Measurements from ENCODE around the gene TRIM2. TPM values are rescaled to one million over a fixed set of nuclear protein-coding genes. Genes with fewer than 3 reads are reported as not detected.

TRIM2 gene
- total and polyA plus RNA-seq, 2 experiments from 2014 or later = 22.0 to 61.5 TPM

DNA sequence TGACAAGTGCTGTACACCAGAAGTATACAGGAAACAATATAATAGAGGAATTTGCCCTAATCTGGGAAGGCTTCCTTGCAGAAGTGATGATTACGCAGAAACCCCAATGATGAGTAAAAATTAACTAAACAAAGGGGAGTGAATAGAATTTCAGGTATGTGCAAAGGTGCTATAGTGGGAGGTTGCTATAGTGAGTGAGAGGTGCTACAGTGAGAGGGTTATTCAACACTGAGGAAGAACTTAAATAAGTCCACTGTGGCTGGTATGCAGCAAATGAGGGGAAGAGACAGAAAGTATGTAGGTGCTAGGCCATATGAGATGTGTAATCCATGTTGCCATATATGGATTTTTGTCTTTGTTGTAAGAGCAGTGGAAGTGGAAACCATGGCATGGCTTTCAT lies 69.5 kb downstream of the TRIM2 start:
- no peak for DNase-seq (ENCODE audit: low spot score)
- H3K27me3 ChIP-seq (ENCODE audit: insufficient read depth) = no peaks in the 10 kb centered on the region
- H4K20me1 ChIP-seq (replicated peaks; ENCODE audit: insufficient read depth) = 0 out of 2 replicates have a peak, but pooled peaks cover 3% of the 10 kb centered on the region
- peaks cover 11% of the 10 kb centered on the region; the same call in 2 of the 3 replicates for H3K36me3 Mint-ChIP-seq (ENCODE audit: low read depth)
- no peaks in the 10 kb centered on the region for H3K9me2 ChIP-seq (ENCODE audit: insufficient read depth)
- H3K9me3 Mint-ChIP-seq = no peaks in the 10 kb centered on the region
- H3K79me2 ChIP-seq (replicated peaks; ENCODE audit: insufficient read depth) = peaks cover 28% of the 10 kb centered on the region
- H3F3A ChIP-seq (replicated peaks; ENCODE audit: low read depth) = no peaks in the 10 kb centered on the region; the same call in 1 of the 2 replicates
- H3K4me1 Mint-ChIP-seq = peaks cover 48% of the 10 kb centered on the region
- peaks cover 49% of the 10 kb centered on the region for H3K4me1 ChIP-seq (ENCODE audit: insufficient read depth)
- 0 out of 2 replicates have a peak overlapping the region, but pooled peaks have one; percentile 12 for H3K4me2 ChIP-seq
- H3K4me3 ChIP-seq = no peak overlapping the region
- no peak overlapping the region for H3K27ac ChIP-seq (ENCODE audit: low read depth)
- no peak for ATAC-seq
- no peak for TF ChIP-seq NANOG (IDR thresholded peaks at IDR 0.05; ENCODE audit: borderline replicate concordance)
- TF ChIP-seq, protein P1, sequence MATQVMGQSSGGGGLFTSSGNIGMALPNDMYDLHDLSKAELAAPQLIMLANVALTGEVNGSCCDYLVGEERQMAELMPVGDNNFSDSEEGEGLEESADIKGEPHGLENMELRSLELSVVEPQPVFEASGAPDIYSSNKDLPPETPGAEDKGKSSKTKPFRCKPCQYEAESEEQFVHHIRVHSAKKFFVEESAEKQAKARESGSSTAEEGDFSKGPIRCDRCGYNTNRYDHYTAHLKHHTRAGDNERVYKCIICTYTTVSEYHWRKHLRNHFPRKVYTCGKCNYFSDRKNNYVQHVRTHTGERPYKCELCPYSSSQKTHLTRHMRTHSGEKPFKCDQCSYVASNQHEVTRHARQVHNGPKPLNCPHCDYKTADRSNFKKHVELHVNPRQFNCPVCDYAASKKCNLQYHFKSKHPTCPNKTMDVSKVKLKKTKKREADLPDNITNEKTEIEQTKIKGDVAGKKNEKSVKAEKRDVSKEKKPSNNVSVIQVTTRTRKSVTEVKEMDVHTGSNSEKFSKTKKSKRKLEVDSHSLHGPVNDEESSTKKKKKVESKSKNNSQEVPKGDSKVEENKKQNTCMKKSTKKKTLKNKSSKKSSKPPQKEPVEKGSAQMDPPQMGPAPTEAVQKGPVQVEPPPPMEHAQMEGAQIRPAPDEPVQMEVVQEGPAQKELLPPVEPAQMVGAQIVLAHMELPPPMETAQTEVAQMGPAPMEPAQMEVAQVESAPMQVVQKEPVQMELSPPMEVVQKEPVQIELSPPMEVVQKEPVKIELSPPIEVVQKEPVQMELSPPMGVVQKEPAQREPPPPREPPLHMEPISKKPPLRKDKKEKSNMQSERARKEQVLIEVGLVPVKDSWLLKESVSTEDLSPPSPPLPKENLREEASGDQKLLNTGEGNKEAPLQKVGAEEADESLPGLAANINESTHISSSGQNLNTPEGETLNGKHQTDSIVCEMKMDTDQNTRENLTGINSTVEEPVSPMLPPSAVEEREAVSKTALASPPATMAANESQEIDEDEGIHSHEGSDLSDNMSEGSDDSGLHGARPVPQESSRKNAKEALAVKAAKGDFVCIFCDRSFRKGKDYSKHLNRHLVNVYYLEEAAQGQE (IDR thresholded peaks at IDR 0.05; ENCODE audit: unreplicated experiment) = no peak
- no peak for TF ChIP-seq EZH2 (IDR thresholded peaks at IDR 0.05; ENCODE audit: low read depth, unreplicated experiment)
- no peak for TF ChIP-seq CREB1 (CRISPR knock-in tag; IDR thresholded peaks at IDR 0.05; ENCODE audit: low read depth)
- TF ChIP-seq, protein P2, sequence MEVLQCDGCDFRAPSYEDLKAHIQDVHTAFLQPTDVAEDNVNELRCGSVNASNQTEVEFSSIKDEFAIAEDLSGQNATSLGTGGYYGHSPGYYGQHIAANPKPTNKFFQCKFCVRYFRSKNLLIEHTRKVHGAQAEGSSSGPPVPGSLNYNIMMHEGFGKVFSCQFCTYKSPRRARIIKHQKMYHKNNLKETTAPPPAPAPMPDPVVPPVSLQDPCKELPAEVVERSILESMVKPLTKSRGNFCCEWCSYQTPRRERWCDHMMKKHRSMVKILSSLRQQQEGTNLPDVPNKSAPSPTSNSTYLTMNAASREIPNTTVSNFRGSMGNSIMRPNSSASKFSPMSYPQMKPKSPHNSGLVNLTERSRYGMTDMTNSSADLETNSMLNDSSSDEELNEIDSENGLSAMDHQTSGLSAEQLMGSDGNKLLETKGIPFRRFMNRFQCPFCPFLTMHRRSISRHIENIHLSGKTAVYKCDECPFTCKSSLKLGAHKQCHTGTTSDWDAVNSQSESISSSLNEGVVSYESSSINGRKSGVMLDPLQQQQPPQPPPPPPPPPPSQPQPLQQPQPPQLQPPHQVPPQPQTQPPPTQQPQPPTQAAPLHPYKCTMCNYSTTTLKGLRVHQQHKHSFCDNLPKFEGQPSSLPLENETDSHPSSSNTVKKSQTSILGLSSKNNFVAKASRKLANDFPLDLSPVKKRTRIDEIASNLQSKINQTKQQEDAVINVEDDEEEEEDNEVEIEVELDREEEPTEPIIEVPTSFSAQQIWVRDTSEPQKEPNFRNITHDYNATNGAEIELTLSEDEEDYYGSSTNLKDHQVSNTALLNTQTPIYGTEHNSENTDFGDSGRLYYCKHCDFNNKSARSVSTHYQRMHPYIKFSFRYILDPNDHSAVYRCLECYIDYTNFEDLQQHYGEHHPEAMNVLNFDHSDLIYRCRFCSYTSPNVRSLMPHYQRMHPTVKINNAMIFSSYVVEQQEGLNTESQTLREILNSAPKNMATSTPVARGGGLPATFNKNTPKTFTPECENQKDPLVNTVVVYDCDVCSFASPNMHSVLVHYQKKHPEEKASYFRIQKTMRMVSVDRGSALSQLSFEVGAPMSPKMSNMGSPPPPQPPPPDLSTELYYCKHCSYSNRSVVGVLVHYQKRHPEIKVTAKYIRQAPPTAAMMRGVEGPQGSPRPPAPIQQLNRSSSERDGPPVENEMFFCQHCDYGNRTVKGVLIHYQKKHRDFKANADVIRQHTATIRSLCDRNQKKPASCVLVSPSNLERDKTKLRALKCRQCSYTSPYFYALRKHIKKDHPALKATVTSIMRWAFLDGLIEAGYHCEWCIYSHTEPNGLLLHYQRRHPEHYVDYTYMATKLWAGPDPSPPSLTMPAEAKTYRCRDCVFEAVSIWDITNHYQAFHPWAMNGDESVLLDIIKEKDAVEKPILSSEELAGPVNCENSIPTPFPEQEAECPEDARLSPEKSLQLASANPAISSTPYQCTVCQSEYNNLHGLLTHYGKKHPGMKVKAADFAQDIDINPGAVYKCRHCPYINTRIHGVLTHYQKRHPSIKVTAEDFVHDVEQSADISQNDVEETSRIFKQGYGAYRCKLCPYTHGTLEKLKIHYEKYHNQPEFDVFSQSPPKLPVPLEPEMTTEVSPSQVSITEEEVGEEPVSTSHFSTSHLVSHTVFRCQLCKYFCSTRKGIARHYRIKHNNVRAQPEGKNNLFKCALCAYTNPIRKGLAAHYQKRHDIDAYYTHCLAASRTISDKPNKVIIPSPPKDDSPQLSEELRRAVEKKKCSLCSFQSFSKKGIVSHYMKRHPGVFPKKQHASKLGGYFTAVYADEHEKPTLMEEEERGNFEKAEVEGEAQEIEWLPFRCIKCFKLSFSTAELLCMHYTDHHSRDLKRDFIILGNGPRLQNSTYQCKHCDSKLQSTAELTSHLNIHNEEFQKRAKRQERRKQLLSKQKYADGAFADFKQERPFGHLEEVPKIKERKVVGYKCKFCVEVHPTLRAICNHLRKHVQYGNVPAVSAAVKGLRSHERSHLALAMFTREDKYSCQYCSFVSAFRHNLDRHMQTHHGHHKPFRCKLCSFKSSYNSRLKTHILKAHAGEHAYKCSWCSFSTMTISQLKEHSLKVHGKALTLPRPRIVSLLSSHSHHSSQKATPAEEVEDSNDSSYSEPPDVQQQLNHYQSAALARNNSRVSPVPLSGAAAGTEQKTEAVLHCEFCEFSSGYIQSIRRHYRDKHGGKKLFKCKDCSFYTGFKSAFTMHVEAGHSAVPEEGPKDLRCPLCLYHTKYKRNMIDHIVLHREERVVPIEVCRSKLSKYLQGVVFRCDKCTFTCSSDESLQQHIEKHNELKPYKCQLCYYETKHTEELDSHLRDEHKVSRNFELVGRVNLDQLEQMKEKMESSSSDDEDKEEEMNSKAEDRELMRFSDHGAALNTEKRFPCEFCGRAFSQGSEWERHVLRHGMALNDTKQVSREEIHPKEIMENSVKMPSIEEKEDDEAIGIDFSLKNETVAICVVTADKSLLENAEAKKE (CRISPR knock-in tag; IDR thresholded peaks at IDR 0.05) = no peak
- no peak for TF ChIP-seq CTCF (conservative IDR thresholded peaks at IDR 0.05; ENCODE audit: low read depth in 2 of 2)
- TF ChIP-seq, protein P3, sequence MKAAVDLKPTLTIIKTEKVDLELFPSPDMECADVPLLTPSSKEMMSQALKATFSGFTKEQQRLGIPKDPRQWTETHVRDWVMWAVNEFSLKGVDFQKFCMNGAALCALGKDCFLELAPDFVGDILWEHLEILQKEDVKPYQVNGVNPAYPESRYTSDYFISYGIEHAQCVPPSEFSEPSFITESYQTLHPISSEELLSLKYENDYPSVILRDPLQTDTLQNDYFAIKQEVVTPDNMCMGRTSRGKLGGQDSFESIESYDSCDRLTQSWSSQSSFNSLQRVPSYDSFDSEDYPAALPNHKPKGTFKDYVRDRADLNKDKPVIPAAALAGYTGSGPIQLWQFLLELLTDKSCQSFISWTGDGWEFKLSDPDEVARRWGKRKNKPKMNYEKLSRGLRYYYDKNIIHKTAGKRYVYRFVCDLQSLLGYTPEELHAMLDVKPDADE (IDR thresholded peaks at IDR 0.05) = no peak
- no peak for TF ChIP-seq POLR2AphosphoS5 (IDR thresholded peaks at IDR 0.05; ENCODE audit: low read depth)
- no peak for TF ChIP-seq JUNB (IDR thresholded peaks at IDR 0.05; ENCODE audit: unreplicated experiment)
- TF ChIP-seq STAT1 (IDR thresholded peaks at IDR 0.05; ENCODE audit: unreplicated experiment) = no peak
- no peak for TF ChIP-seq ZNF331 (CRISPR knock-in tag; IDR thresholded peaks at IDR 0.05; ENCODE audit: low read depth)
- no peak for TF ChIP-seq ZNF114 (CRISPR knock-in tag; IDR thresholded peaks at IDR 0.05)
- TF ChIP-seq EZH2phosphoT487 (IDR thresholded peaks at IDR 0.05; ENCODE audit: unreplicated experiment) = no peak
- no peak overlapping the region for H2AFZ ChIP-seq
- H3K27me3 Mint-ChIP-seq (ENCODE audit: insufficient read depth, low read depth, poor library complexity) = peaks cover 2% of the 10 kb centered on the region
- peak overlapping the region; percentile 73; the same call in 1 of the 2 replicates for H3K27ac Mint-ChIP-seq
- H3K4me3 Mint-ChIP-seq = no peak overlapping the region
- peaks cover 14% of the 10 kb centered on the region for H3K36me3 ChIP-seq (ENCODE audit: insufficient read depth)
